HG03039 (cell line): ENCODE results near the gene B9D2.
"Not testable (repeated sequence)": the region's sequence is repeated elsewhere in the genome, so short reads cannot be mapped to it uniquely, and the experiment has no call there.

Experiments
- ATAC-seq: cut with Tn5 transposase; IDR thresholded peaks from one replicate; pipeline ENCODE4 v1.9.1; 2021; ENCODE audit warnings: mild to moderate bottlenecking, moderate library complexity; ENCODE audit not compliant: unreplicated experiment

Gene B9D2, protein sequence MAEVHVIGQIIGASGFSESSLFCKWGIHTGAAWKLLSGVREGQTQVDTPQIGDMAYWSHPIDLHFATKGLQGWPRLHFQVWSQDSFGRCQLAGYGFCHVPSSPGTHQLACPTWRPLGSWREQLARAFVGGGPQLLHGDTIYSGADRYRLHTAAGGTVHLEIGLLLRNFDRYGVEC

DNA sequence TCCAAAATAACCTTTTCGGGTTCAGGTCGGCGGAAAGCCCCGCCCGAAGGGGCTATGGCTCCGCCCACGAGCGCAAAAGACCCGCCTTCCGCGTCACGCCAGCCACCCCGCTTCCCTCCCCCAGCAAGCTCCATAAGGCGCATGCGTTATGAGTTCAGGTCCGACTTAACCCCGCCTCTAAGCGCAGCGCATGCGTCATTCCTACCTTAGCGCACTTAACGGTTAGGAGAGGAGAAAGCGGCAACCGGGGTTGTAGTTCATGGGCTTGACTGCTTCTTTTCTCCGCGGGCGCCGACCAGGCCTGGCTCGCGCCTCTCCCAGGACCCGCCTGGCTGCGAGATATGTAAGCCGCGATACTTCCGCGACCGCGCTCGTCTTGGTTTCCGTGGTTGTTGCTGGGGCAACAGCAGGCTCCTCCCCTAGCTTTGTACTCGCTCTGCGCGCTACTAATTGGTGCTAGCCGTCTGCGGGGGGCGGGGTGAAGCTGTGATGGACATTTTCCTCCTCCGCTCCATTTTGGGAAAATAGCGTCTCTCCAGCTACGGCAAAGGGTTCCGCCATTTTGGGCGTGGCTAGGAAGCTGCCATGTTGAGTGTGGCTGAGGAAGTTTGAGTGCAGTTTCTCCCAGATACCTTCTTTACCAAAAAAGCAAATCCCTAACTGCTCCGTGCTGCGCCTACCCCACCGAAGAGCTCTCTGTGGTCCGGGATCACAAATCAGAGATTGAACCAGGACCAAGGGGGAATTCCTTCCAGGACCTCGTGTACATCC lies at the start of gene B9D2:
Gene B9D2, minus strand, starts transcription at position 397 of the 771 bp plus-strand sequence. CDS start 630 bp downstream, outside the sequence.
- ATAC-seq = peak; percentile 79

DNA sequence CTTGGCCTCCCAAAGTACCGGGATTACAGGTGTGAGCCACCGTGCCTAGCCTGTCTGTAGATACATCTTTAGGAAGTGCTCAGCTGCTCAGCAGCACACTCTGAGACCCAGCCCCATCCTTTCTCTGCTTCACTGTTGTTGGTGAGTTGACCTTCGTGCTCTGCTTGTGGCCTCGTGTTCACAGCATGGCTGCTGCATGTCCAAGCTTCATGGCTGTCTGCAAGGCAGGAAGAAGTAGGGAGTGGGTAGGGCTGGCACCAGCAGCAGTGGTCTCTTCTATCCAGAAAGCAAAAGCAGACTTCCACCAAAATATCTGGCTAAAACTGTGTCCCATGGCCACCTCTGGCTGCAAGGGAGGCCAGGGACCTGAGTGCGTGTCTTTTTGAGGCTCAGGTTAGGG lies 49.0 kb upstream of the B9D2 start:
- no peak for ATAC-seq

DNA sequence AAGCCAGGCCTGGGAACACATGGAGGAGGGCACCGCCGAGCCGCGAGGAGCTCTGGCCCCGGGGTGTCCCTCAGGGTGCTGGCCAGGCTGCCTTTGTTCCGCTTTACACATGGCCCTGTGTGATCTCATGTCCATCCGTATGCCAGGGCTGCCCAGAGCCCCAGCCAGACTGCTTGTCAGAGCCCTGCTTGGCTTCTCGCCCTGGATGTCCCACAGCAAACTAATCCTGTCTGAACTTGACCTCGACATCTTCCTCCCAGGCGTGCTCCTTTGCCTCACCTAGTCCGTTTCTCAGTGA lies 48.0 kb upstream of the B9D2 start:
- no peak for ATAC-seq

DNA sequence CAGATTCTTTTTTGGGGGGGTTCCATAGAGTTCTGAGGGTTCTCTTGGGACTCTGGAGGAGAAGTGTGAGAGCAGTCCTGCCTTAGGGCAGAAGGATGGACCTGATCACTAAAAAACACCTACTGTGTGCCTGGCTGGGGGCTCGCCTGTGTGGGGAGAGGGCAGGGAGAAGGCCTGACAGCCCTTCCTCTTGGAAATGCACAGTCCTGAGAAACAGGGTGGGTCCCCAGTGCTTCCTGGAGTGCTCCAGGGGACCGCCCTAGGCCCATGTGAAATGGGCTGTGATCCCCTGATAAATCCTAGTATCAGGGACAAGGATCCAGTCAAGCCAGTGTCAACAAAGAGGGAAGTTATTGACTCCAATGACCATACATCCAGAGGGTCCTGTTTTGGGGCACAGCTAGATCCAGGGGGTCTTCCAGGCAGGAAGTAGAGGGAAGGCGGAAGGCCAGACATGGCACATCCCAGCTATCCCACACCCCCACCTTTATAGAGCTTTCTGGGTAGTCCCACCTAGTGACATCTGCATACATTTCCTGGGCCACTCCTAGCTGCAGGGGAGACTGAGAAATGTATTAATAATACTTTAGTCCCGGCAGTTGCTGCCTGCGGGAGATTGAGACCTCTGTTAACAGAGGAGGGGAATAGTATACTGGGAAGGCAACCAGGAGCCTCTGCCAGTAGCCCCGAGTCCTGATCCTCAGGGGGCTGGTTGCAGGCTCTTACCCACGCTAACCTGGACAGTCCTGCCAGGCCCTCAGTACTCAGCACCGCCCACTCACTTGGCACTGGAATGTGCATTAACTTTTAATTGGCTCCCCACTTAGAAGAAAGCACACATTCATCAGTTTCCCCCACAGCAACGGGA lies 47.4 kb upstream of the B9D2 start:
- ATAC-seq = no peak

DNA sequence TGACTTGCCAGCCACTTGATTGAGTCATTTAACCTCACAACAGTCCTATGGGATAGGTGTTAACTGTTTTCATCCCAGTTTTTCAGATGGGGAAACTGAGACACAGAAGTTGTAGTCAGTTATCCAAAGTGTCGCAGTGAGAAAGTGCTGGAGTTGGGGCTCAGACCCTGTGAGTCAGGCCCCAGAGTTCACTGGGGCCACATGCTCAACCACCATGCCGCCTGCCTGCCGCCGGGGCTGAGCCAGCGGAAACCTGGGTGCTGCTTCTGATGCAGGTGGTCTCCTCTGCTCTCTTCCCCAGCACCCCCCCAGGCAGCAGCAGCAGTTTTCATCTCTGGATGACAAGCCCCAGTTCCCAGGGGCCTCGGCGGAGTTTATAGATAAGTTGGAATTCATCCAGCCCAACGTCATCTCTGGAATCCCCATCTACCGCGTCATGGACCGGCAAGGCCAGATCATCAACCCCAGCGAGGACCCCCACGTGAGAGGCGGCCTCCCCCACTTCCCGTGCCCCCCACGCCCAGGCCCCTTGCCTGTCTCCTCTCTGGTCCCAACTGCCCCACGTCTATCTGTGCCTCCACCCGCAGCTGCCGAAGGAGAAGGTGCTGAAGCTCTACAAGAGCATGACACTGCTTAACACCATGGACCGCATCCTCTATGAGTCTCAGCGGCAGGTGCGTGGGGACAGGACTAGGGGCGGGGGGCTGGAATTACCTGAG lies 46.5 kb upstream of the B9D2 start:
- no peak for ATAC-seq

DNA sequence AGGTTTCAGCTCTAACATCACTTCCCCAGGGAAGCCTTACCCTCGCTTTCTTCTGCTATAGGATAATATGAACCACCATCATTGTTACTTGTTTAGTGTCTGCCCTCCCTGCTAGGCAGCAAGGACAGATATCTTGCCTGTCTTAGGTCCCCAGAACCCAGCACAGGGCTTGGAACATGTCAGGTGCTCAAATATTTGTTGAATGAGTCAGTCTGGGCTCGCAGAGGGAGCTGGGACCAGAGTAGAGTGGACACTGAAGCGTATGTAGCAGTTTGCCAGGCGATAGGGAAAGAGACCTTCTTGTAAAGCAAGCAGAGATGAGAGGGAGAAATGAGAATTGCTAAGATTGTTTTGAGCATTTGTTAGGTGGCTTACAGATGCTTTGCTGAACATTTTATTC lies 45.3 kb upstream of the B9D2 start:
- ATAC-seq = no peak

DNA sequence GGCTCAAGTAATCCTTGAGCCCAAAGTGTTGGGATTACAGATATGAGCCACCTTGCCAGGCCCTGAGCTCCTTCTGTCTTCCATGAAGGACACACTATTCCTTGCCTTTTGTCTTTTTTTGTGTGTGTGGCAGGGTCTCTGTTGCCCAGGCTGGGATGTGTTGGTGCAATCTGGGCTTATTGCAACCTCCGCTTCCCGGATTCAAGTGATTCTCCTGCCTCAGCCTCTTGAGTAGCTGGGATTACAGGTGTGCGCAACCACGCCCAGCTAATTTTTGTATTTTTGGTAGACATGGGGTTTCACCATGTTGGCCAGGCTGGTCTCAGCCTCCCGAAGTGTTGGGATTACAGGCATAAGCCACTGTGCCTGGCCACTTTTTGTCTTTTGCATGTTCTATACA lies 44.9 kb upstream of the B9D2 start:
- ATAC-seq = not testable (repeated sequence)

DNA sequence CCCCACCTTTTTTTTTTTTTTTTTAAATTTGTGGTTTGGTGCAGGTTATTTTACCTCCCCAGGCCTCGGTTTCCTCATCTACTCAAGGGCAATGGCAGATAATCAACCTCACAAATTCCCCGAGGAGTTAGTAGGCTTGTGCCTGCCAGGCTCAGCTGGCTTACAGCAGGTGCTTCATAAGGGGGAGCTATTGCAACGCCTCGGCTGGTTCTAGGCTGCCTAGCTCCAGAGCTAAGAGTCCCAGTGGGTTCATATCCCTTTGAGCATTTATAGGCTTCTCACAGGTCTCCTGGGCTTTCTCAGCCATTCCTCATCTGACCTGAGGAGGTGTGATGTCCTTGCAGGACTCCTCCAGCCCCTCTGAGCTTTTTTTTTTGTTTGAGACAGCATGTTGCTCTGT lies 44.3 kb upstream of the B9D2 start:
- ATAC-seq = no peak

DNA sequence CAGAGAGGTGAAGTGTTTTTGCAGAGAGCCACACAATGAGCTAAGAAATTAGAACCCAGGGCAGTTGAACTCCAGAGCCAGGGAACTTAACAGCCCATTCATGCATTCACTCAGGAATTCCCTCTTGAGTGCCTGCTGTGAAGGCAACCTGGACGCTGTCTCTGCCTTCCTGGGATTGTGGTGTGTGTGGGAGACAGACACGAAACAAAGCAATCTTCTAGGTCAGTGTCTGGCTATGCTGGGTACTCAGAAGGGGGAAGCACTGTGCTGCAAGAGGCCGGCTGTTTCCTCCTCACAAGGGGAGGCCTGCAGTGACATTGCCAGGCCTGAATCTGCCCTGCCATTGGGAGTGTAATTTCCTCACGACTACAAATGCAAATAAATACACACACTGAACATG lies 43.3 kb upstream of the B9D2 start:
- ATAC-seq = no peak

DNA sequence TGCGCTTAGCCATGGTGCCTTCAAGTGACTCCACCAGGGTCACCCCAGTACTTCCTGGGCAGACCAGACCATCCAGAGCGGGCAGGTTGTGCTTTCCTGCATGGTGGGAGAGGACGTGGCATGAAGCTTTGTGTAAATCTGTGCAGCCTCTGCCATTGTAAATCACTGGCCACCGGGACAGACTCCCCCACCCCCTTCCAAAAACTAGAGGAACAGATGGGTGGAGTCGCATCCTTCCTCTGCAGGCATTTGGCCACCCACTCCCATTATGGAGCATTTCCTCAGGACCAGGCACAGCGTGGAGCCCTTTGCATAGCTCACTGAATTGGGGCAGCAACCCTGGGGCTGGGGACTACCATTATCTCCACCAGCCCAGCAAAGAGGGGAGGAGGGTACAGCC lies 41.8 kb upstream of the B9D2 start:
- no peak for ATAC-seq

DNA sequence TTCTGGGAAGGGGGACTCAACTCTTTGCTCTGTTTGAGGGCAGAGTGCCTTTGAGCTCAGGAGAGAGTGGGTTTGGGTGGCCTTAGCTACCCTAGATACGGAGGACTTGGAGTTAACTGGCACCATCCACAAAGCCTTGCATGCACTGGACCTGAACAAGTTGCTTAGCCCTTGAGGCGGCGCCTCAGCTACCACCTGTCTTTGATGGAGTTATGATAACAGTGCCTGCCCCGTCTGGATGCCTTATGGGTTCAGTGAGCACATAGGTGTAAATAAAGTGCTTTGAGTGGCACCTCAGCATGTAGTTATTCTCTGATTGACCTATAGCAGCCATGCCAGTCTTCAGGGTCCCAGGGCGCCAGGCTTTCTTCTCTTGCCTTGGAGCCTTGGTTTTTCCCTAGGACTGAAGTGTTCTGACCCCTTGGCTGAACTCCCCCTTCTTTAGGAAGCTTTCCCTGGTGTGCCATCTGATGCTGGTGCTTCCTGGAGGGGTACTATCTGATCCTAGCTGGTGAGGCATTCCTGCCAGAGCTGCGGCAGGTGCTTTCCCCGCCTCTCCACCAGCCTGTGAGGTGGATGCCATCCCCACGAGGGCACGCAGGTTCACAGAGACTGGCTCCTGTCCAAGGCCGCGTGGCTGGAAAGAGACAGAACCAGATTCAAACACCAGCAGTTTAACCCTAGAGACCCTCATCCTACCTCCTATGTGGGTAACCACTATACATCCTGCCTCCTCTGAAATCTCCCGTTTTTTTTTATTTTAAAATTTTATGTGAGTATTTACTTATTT lies 39.4 kb upstream of the B9D2 start:
- ATAC-seq = no peak

DNA sequence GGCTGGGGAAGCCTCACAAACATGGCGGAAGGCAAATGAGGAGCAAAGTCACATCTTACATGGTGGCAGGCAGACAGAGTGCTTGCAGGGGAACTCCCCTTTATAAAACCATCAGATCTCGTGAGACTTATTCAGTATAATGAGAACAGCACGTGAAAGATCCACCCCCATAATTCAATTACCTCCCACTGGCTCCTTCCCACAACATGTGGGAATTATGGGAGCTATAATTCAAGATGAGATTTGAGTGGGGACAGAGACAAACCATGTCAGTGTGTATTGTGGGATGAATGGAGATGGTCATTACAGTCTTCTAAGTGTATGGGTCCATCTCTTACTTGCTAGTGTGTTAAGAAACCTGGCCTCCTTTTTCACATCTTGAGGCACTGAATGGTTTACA lies 38.1 kb upstream of the B9D2 start:
- ATAC-seq = no peak

DNA sequence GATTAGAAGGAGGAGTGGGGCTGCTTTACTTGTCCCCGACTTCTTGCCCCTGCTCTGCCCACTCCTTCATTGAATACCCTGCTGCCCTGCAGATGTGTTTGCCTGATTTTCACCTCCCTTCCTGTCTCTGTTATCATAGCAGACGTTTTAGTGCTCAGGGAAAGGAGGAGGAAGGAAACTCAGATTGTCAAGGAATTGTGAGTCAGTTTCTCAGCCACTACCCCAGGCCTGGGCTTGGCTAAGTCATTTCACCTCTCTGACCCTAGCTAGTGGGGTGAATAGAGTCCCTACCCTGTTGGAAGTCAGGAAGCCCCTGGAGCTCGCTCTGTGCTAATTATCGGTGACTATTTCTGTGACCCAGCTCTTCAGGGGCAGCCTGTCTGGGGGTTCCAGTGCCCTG lies 37.5 kb upstream of the B9D2 start:
- no peak for ATAC-seq

DNA sequence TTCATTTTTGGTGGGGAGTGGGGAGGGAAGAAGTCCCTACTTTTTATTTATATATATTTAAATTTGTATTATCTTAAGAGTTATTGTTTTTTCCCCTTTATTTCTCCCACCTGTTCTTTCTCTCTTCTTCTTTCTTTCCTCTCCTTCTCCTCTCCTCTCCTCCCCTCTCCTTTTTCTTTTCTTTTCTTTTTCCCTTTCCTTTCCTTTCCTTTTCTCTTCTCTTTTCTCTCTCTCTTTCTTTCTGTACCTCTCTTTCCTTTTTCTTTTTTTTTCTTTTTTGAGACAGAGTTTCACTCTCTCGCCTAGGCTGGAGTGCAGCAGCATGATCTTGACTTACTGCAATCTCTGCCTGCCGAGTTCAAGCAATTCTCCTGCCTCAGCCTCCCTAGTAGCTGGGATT lies 35.6 kb upstream of the B9D2 start:
- no peak for ATAC-seq

DNA sequence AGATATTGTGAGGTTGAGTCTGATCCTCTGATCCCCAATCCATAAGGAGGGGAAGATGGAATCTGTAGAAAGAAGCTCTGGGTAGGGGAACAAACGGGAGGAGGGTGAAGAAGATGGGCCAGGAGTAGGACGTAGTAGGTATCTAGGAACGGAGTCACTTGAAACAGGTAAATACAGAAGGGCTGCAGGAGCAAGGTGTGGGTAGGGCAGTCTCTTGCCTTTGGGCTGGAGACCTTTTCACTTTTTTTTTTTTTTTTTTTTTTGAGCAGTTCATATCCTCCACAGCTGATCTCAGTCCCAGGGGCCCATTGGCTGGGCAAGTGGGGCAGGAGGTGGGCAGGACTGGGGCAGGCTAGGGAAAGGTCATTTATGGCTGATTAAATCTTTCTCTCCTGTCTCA lies 35.1 kb upstream of the B9D2 start:
- ATAC-seq = no peak

DNA sequence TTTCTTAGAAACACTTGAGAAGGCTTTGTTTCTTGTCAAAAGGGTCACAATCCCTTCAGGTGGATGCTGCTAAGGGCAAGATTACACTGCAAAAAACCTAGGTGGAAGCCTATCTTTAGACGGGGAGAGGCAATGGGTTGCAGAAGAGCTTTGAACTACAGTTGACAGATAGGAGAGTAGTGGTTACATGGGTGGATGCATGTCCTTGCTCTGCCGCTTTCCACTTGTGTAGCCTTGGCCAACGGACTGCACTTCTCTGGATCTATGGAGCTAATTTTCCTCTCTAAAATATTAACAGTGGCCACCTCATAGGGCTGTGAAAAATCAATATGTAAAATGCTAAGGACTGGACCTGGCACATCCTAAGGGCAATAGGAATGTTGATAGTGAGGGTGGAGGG lies 34.6 kb upstream of the B9D2 start:
- no peak for ATAC-seq

DNA sequence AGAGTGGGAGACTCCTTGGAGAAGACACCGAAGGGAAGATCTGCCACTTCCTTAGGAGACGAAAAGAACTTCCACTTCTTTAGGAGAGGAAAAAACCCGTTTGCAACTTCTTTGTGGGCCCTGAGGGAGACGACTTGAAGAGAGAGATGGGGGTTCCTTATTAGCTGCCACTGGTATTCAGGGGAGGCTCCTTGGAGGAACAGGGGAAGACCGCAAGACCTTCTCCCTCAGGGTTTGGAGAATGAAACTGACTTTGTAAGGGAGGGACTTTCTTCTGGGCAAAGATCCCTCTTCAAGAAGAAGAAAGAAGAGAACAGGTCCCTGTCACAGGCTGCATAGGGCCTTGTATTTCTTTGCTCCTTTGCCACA lies 34.1 kb upstream of the B9D2 start:
- ATAC-seq = no peak

DNA sequence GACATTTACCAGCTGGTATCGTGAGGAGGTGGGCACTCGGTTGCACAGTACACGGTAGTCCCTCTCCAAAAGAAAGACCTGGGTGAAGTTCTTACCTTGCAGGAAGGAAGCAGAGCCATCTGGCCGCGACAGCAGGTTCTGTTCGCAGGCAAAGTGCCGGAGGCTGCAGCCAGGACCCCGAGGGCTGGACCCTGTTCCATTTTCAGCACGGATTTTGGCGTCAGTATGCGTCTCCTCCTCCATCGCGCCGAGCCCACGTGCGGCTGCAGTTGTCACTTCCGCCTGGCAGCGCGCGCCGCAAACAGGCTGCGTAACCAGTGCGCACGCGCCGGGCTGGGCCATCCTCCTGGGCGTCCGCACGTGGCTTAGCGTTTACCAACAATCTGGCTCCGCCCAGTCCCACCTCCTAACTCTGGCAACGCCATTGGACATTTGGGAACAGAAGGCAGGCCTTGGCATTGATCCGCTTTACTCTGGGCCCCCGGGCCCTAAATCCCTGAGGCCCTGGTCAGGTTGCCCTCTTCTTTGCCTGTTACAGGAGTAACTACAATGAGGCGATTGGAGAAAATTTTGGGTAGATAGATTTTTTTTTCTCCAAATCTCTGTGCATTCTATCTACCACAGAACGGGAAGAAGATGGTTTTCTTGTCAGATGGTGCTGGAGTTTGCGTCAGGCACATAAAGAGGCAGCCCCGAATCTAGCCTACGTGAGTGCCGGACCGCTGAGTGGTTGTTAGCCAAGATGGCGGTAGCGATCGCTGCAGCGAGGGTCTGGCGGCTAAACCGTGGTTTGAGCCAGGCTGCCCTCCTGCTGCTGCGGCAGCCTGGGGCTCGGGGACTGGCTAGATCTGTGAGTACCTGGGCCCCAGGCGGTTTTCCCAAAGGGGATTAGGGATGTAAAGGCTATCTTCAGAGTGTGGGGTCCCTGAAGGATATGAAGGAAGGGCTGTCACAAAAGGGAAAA lies 33.4 kb upstream of the B9D2 start, which contains the start of the genes BCKDHA and EXOSC5:
Gene BCKDHA, plus strand, starts transcription at position 733 of the 964 bp plus-strand sequence. Its CDS starts 10 bp downstream, at position 743.
Gene EXOSC5, minus strand, starts transcription at position 274 of the 964 bp plus-strand sequence. Its CDS starts 31 bp downstream, at position 243.
- peak; percentile 91 for ATAC-seq

DNA sequence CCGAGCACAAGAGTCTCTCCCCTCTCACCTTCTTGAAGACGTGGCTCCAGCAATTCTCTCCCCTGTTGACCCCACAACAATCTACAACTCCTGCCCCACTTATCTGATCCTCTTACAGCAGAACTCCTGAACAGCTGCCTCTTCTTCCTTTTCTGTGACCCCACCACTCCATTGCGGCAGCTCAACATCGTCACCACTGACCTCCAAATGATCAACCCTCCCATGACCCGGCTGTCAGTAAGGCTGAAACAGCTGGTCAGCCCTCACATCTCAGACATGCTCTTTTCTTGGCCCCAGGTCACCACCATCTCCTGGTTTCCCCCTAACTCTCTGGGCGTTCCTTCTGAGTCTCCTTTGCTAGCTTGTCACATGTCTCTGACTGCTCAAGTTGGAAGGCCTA lies 31.4 kb upstream of the B9D2 start:
- no peak for ATAC-seq
